ENCODE data around the gene CYB561D1. TPM values are rescaled to one million over a fixed set of nuclear protein-coding genes. Genes with fewer than 3 reads are reported as not detected.
A peak's percentile ranks its signal among the peaks of the same experiment; 100 is the strongest.

CYB561D1 gene
- total and polyA plus RNA-seq, 9 of the 15 experiments (the other 6 are each of a cell fraction or from before 2014, with no cell fraction given) = 0.71 to 7.2 (median 3.5) TPM

GRCh38 chr1:109483672-109484518, 10.0 kb upstream of the CYB561D1 start, which contains the start of gene ATXN7L2 (continued):
- TF ChIP-seq ZNF277 (CRISPR knock-in tag; IDR thresholded peaks at IDR 0.05; ENCODE audit: borderline replicate concordance) = no peak
- 0 out of 2 replicates have a peak, but pooled peaks have one; percentile 58 for TF ChIP-seq RBM14 (IDR thresholded peaks at IDR 0.05; ENCODE audit: borderline replicate concordance, insufficient read depth, low read depth, low read length)
- no peak for TF ChIP-seq RREB1 (CRISPR knock-in tag; IDR thresholded peaks at IDR 0.05)
- no peak for TF ChIP-seq TSC22D4 (tag; IDR thresholded peaks at IDR 0.05)
- peak; percentile 58; the same call in 1 of the 2 replicates for TF ChIP-seq RAD51 (IDR thresholded peaks at IDR 0.05; ENCODE audit: borderline replicate concordance, low read depth)
- peak; percentile 51; the same call in 1 of the 2 replicates for TF ChIP-seq TCF7 (IDR thresholded peaks at IDR 0.05; ENCODE audit: borderline replicate concordance)
- peak; percentile 87 to 99 for TF ChIP-seq MLLT1 (IDR thresholded peaks at IDR 0.05)
- no peak for TF ChIP-seq USF2 (CRISPR knock-in tag; IDR thresholded peaks at IDR 0.05)
- peak; percentile 68 to 94 for TF ChIP-seq AFF1 (IDR thresholded peaks at IDR 0.05; ENCODE audit: low read depth in 1 of 2, partially characterized antibody in 2 of 2)
- TF ChIP-seq ZNF263 (CRISPR knock-in tag; IDR thresholded peaks at IDR 0.05; ENCODE audit: borderline replicate concordance) = peak; percentile 69

All from K562 (cell line).